Measurements from ENCODE around the gene NSD1.

NSD1 gene, protein sequence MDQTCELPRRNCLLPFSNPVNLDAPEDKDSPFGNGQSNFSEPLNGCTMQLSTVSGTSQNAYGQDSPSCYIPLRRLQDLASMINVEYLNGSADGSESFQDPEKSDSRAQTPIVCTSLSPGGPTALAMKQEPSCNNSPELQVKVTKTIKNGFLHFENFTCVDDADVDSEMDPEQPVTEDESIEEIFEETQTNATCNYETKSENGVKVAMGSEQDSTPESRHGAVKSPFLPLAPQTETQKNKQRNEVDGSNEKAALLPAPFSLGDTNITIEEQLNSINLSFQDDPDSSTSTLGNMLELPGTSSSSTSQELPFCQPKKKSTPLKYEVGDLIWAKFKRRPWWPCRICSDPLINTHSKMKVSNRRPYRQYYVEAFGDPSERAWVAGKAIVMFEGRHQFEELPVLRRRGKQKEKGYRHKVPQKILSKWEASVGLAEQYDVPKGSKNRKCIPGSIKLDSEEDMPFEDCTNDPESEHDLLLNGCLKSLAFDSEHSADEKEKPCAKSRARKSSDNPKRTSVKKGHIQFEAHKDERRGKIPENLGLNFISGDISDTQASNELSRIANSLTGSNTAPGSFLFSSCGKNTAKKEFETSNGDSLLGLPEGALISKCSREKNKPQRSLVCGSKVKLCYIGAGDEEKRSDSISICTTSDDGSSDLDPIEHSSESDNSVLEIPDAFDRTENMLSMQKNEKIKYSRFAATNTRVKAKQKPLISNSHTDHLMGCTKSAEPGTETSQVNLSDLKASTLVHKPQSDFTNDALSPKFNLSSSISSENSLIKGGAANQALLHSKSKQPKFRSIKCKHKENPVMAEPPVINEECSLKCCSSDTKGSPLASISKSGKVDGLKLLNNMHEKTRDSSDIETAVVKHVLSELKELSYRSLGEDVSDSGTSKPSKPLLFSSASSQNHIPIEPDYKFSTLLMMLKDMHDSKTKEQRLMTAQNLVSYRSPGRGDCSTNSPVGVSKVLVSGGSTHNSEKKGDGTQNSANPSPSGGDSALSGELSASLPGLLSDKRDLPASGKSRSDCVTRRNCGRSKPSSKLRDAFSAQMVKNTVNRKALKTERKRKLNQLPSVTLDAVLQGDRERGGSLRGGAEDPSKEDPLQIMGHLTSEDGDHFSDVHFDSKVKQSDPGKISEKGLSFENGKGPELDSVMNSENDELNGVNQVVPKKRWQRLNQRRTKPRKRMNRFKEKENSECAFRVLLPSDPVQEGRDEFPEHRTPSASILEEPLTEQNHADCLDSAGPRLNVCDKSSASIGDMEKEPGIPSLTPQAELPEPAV (N-terminal part only)

GRCh38 chr5:177133096-177133852, at the start of gene NSD1:
TSS of gene NSD1 (plus strand) at chr5:177133773. CDS start at chr5:177135104, 1,331 bp downstream.
- peak; percentile 94 for DNase-seq (ENCODE audit: low spot score)

- no peak for DNase-seq (ENCODE audit: low spot score)
Measured at GRCh38 chr5:177084175-177084574, 49.4 kb upstream of the NSD1 start.

DNA sequence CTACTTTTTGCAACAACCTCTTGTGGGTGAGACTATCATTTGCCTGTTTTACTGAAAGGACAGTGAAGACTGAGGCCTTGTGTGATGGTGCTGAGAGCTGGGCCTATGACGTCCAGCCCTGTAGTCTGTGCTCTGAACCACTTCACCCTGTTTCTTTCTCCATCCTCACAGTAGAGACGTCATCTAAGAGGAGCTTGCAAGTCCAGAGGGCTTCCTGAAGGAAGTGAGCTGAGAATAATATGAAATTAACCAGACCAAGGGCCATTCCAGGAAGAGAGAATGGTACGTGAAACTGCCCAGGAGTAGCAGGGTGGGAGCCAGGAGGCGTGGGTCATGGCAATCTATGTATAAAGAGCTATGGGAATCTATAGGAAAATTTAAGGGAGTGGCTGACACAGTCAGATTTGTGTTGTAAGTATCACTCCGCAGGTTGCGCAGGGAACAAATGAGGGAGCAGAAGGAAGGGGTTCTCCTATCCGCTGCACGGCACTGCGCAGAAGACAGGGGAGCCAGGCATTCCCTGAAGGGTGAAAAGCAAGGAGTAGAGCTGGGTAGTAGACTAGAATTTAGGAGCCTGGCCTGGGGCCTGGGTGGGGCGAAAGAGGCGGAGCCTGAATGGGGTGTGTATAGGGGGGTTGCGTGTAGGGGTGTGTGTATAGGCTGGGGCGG, 47.5 kb upstream of the NSD1 start:
- no peak for DNase-seq (ENCODE audit: low spot score)

DNA sequence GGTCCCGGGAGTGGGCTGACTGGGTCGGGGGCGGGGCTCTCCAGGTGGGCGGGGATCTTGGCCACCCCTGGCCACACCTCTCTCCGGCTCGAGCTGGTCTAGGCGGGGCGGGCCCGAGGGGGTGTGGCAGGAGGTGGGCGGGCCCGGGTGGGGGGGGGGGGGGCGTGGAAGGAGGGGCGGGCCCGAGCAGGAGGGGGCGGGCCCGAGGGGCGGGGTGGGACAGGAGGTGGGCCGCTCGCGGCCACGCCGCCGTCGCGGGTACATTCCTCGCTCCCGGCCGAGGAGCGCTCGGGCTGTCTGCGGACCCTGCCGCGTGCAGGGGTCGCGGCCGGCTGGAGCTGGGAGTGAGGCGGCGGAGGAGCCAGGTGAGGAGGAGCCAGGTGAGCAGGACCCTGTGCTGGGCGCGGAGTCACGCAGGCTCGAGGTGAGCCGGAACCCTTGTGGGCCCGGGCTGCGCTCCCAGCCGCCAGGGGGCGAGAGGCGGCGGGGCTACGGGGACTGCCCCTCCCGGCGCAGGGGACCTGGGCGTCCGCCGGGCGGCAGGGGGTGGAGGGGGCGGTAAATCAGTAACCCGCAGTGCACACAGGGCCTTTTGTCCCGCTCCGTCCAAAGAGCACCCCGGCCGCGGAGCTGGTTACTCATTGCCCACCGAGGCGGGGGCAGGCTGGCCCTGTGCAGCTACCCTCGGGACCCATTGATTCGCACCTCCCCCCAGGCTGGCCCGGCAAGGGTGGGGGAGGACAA, 46.7 kb upstream of the NSD1 start, which contains the start of gene FGFR4:
FGFR4 (plus strand) TSS at position 262 of the 744 bp plus-strand sequence. CDS start 2,688 bp downstream, outside the sequence.
- DNase-seq (ENCODE audit: low spot score) = peak; percentile 96

DNA sequence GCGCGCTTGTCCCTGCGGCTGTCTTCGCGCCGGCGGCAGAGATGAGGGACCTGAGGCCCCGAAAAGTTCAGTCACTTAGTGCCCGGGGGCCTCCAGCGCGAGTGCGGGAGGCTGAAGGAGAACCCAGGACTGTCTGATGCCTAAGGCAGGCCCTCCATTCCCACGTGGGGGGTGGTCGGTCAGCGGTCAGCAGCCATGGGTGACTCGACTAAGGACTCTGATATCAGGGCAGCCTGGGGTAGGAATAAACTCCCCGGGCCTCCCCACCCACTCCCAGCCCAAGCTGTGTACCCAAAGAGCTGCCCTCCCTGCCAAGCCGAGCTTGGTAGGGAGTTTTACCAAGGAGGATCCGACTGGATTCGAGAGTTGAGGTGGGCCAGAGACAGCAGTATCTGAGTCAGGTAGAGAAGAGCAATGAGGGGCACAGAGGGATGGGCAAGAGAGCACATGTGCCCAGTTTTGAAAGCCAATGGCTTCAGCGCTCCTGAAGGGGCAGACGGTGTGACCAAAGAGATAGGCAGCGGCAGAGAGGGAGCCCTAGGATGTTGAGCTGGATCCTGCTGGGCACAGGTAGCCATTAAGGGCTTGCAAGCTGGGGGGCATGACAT, 46.1 kb upstream of the NSD1 start:
- no peak for DNase-seq (ENCODE audit: low spot score)

GRCh38 chr5:177089127-177089526, 44.4 kb upstream of the NSD1 start:
- DNase-seq (ENCODE audit: low spot score) = no peak

GRCh38 chr5:177089825-177090641, 43.5 kb upstream of the NSD1 start:
- DNase-seq (ENCODE audit: low spot score) = no peak

GRCh38 chr5:177090813-177091212, 42.8 kb upstream of the NSD1 start:
- DNase-seq (ENCODE audit: low spot score) = no peak

DNA sequence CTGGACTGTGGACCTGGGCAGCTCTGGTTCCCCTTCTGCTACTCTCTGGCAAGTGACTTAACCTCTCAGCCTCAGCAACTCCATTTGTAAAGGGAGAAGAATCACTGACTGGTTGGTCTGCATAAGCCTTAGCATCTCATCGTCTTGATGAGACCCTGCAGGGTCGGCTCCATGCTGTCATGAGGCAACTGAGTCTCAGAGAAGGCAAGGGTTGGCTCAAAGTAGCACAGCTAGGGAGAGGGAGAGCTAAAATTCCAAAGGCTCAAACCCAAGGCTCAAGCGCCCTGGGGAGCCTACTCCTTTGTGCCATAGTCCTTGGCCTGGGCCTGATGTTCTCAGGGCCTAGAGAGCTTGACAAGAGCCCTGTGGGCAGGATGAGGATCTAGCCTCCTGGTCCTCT, 42.3 kb upstream of the NSD1 start:
- no peak for DNase-seq (ENCODE audit: low spot score)

DNA sequence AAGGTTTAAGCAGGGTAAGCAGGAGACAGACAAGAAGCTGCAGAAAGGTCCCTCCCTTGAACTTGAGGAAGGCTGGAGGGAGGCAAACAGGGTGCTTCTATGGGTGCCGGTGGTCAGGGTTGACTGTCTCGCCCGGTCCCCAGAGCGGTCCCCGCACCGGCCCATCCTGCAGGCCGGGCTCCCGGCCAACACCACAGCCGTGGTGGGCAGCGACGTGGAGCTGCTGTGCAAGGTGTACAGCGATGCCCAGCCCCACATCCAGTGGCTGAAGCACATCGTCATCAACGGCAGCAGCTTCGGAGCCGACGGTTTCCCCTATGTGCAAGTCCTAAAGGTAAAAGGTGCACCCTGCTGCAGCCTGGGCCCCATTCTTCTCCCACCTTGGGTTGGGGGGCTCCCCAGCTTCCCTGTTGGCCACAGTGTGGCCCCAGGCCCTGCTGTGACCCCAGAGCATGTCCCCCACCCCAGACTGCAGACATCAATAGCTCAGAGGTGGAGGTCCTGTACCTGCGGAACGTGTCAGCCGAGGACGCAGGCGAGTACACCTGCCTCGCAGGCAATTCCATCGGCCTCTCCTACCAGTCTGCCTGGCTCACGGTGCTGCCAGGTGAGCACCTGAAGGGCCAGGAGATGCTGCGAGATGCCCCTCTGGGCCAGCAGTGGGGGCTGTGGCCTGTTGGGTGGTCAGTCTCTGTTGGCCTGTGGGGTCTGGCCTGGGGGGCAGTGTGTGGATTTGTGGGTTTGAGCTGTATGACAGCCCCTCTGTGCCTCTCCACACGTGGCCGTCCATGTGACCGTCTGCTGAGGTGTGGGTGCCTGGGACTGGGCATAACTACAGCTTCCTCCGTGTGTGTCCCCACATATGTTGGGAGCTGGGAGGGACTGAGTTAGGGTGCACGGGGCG, 41.1 kb upstream of the NSD1 start:
- DNase-seq (ENCODE audit: low spot score) = no peak

- DNase-seq (ENCODE audit: low spot score) = no peak
Measured at GRCh38 chr5:177093082-177093712, 40.4 kb upstream of the NSD1 start.

GRCh38 chr5:177093803-177094202, 39.8 kb upstream of the NSD1 start:
- no peak for DNase-seq (ENCODE audit: low spot score)

GRCh38 chr5:177094224-177095087, 39.1 kb upstream of the NSD1 start:
- DNase-seq (ENCODE audit: low spot score) = no peak

GRCh38 chr5:177095088-177095669, 38.4 kb upstream of the NSD1 start:
- no peak for DNase-seq (ENCODE audit: low spot score)

DNA sequence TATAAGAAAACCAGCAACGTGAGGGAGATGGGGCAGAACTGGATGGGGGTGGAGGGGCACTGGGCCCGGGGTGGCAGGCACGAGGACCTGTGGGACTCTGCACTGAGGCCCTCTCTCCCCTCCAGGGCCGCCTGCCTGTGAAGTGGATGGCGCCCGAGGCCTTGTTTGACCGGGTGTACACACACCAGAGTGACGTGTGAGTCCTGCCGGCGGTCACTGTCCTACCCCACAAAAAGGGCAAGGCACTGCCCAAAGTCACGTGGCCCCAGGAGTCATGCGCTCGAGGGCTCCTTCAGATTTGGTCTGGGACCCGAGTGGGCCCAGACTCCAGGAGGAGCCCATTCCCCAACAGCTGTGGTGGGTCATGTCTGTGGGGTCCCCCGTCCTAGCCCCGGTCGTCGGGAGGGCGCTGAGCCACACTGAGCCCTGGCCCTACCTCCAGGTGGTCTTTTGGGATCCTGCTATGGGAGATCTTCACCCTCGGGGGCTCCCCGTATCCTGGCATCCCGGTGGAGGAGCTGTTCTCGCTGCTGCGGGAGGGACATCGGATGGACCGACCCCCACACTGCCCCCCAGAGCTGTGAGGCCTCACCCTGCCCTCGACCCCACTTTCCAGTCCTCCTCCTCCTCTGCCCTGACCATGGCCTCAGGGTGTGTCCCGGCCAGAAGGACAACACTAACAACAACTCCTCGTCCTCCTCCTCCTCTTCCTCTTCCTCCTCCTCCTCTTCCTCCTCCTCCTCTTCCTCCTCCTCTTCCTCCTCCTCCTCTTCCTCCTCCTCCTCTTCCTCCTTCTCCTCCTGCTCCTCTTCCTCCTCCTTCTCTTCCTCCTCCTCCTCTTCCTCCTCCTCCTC, 37.2 kb upstream of the NSD1 start:
- DNase-seq (ENCODE audit: low spot score) = no peak
